Tibial artery (tissue), 4 donors: ENCODE results near the gene FOSL1.

ENCODE experiments used
- DNase-seq, 2 donors: peaks; one replicate each; pipeline ENCODE4 v3.0.0-alpha.2; 2019
- H3K27ac ChIP-seq, 2 donors: fragments of 200-600 bp; sonication (generic) in 1 of 2; 1 replicate in 1 of 2; 2 replicates in 1 of 2; pipeline ENCODE4 v1.5.1; 2018 to 2019; ENCODE audit warnings: mild to moderate bottlenecking in 1 of 2
- H3K27me3 ChIP-seq, 2 donors: fragments of 200-600 bp; sonication (generic) in 1 of 2; one replicate each; pipeline versions ENCODE4 v1.5.1 to v1.6.0; 2016 to 2019
- H3K36me3 ChIP-seq, 3 donors: fragments of 200-600 bp; sonication (generic) in 2 of 3; one replicate each; pipeline ENCODE4 v1.5.1; 2016 to 2019; ENCODE audit warnings: mild to moderate bottlenecking in 2 of 3
- H3K4me1 ChIP-seq, 4 donors: fragments of 200-600 bp; sonication (generic) in 2 of 4; 1 replicate in 3 of 4; 2 replicates in 1 of 4; pipeline ENCODE4 v1.5.1; 2016 to 2019
- H3K4me3 ChIP-seq, 2 donors: fragments of 200-600 bp; sonication (generic) in 1 of 2; 1 replicate in 1 of 2; 2 replicates in 1 of 2; pipeline ENCODE4 v1.5.1; 2018 to 2019; ENCODE audit warnings: mild to moderate bottlenecking in 2 of 2
- H3K9me3 ChIP-seq, 3 donors: fragments of 200-600 bp; sonication (generic) in 1 of 3; one replicate each; pipeline ENCODE4 v1.5.1; 2016 to 2019
- intact Hi-C: fragments of 100-400 bp; cut with DNase I; formaldehyde crosslinking; loops from one replicate; pipeline ENCODE4 v1.15.0; 2023; ENCODE audit warnings: low total_unique reads
- TF ChIP-seq, protein P1 (sequence below), 2 experiments: fragments of 200-600 bp in 1 of 2; fragments of 450-650 bp in 1 of 2; IDR thresholded peaks; one replicate each; pipeline ENCODE4 v1.5.1; 2017 to 2019; ENCODE audit warnings: antibody characterized with exemption in 2 of 2, mild to moderate bottlenecking in 1 of 2, moderate library complexity in 1 of 2

Gene FOSL1

DNA sequence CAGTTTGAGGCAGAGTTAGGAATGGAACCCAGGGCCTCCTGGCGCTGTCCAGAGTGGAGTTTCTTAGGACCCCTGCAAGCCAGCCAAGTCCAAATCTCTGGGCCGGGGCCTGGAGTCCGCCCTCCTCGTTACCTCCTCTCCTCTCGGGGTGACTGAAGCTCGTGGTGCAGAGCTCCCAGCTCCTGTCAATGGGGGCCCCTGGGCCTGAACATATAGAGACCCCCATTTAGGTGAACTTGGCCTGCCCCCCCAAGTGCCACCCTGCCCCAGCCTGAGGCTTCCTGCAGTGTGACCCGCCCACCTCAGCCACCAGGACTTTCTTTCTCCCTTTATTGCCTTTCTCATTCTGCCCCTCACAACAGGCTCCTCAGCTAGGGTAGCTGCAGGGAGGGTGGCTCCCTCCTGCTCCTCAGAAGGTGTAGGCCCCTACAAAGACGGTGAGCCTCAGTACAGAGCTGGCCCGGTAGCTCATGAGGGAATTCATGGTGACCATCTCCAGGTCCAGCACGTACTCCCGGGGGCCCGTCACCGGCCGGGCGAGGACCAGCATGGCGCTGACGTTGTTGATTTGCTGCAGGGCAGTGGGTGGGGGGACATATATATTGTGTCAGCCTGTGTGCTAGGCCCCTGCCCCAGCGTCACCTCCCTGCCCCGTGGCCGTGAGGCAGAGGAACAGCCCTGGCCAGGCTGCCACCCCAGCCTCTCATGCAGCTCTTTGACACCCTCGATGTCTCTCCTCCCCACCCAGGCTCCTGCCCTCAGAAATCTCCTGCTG lies 33.5 kb downstream of the FOSL1 start:
- Histone ChIP-seq H3K27me3 (no peaks in the 10 kb centered on the region), H3K36me3 (peaks cover 37 to 87% (median 73%) of the 10 kb centered on the region in 3 donors), H3K27ac (no peak overlapping the region), H3K4me3 (no peak overlapping the region), H3K9me3 (no peaks in the 10 kb centered on the region), H3K4me1 (peaks cover 0 to 33% (median 29%) of the 10 kb centered on the region in 4 donors)
- intact Hi-C loops = no loop called here
- TF ChIP-seq, protein P1, sequence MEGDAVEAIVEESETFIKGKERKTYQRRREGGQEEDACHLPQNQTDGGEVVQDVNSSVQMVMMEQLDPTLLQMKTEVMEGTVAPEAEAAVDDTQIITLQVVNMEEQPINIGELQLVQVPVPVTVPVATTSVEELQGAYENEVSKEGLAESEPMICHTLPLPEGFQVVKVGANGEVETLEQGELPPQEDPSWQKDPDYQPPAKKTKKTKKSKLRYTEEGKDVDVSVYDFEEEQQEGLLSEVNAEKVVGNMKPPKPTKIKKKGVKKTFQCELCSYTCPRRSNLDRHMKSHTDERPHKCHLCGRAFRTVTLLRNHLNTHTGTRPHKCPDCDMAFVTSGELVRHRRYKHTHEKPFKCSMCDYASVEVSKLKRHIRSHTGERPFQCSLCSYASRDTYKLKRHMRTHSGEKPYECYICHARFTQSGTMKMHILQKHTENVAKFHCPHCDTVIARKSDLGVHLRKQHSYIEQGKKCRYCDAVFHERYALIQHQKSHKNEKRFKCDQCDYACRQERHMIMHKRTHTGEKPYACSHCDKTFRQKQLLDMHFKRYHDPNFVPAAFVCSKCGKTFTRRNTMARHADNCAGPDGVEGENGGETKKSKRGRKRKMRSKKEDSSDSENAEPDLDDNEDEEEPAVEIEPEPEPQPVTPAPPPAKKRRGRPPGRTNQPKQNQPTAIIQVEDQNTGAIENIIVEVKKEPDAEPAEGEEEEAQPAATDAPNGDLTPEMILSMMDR (IDR thresholded peaks at IDR 0.05) = no peak
- DNase-seq = no peak

DNA sequence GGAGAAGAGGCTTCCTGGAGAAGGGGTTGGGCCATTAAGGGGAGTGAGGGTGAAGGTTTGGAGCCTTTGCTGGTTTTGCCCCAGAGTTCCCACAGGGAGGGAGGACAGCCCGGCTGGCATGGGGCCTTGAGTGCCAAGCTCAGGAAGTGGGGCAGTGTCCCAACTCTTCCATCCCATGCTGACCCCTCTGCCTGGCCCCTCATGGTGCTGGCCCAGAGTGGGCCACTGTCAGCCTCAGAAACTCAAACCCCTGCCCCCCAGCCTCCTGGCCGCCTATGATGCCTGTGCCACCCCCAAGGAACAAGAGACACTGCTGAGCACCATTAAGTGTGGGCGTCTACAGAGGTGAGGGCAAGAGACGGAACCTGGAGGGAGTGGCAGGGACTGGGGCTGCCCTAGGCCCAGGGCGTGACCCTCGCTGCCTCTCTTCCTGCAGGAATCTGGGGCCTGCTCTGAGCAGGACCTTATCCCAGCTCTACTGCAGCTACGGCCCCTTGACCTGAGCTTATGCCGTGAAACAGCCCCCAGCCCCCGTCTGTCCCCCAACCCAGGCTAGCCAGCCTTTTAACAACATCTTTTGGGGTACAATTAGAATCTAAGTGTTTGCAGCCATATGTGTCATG lies 34.5 kb downstream of the FOSL1 start:
- no peaks in the 10 kb centered on the region for H3K27me3 ChIP-seq
- no peak overlapping the region for H3K27ac ChIP-seq
- TF ChIP-seq, protein P1 (IDR thresholded peaks at IDR 0.05) = no peak
- DNase-seq = no peak
- no peak overlapping the region for H3K4me3 ChIP-seq
- H3K36me3 ChIP-seq = peaks cover 38 to 87% (median 73%) of the 10 kb centered on the region in 3 donors
- intact Hi-C loops = no loop called here
- H3K4me1 ChIP-seq = peaks cover 0 to 32% (median 26%) of the 10 kb centered on the region in 4 donors
- H3K9me3 ChIP-seq = no peaks in the 10 kb centered on the region

DNA sequence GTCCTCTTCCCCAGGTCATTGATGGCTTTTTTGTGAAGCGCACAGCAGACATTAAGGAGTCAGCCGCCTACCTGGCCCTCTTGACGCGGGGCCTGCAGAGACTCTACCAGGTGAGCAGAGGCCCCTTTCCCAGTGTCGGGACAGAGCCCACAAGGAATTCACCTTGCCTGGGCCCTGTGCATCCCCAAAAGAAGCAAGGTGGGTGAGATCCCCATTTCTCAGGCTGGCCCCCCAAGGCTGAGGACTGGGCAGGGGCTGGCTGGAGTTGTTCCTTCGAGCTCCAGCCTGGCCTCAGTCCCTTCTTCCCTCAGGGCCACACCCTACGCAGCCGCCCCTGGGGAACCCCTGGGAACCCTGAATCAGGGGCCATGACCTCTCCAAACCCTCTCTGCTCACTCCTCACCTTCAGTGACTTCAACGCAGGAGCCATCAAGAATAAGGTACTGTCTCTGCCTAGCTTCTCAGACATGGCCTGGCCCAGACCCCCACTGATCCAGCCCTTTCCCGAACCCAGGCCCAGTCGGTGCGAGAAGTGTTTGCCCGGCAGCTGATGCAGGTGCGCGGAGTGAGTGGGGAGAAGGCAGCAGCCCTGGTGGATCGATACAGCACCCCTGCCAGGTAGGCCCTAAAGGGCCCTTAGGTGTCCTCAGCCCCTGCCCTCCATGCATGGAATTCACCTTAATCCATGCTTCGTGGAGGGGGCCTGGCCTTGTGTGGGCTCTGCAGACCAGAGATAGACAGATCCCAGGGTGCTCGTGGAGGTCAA lies 35.3 kb downstream of the FOSL1 start:
- no peak overlapping the region for H3K27ac ChIP-seq
- H3K4me3 ChIP-seq = no peak overlapping the region
- intact Hi-C loops = no loop called here
- TF ChIP-seq, protein P1 (IDR thresholded peaks at IDR 0.05) = no peak
- DNase-seq = no peak
- no peaks in the 10 kb centered on the region for H3K27me3 ChIP-seq
- H3K9me3 ChIP-seq = no peaks in the 10 kb centered on the region
- peaks cover 38 to 81% (median 68%) of the 10 kb centered on the region in 3 donors for H3K36me3 ChIP-seq
- peaks cover 0 to 29% (median 22%) of the 10 kb centered on the region in 4 donors for H3K4me1 ChIP-seq

DNA sequence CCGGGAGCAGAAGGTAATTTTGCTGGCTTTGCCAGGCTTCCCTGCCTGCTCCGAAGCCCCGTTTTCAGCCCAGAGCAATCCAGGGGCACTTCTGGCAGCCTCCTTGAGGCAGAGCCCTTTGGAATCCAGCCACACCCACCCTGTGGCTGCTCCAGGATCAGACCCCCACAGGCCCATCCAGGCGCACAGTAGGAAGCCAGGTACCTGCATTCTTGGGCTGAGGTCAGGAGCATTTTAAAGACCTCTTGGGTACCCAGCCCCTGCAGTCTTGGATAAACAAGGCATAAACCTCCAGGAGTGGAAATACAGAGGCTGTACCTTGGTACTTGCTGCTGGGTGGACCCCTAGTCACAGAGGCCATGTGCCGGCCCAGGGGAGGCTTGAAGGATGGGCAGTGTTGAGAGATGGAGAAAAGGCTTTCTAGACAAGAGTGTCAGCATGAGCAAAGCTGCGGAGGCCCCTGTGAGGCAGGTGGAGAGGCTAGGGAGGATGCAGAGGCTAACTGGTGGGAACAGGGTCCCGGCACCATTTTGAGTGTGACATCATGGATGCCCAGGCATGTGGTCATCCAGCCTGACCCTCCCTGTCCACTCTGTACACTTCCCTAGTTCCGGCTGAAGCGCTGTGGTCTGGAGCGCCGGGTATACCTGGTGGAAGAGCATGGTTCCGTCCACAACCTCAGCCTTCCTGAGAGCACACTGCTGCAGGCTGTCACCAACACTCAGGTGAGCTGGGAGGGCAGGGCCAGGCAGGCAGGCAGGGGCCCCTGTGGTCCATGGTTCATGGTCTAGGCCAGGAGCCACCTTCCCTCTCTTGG lies 36.1 kb downstream of the FOSL1 start:
- Histone ChIP-seq H3K27ac (peak overlapping the region in 1 of 2 donors; percentile 14), H3K4me1 (peaks cover 0 to 29% (median 22%) of the 10 kb centered on the region in 4 donors), H3K27me3 (no peaks in the 10 kb centered on the region), H3K4me3 (no peak overlapping the region), H3K36me3 (peaks cover 38 to 73% (median 63%) of the 10 kb centered on the region in 3 donors), H3K9me3 (no peaks in the 10 kb centered on the region)
- DNase-seq = no peak
- intact Hi-C loops = no loop called here
- TF ChIP-seq, protein P1 (IDR thresholded peaks at IDR 0.05) = no peak
